Ishikawa (cell line): Measurements from ENCODE around the gene DUSP9.

ENCODE experiments used
- CEBPB ChIP-seq: IDR thresholded peaks from 2 replicates; pipeline ENCODE4 v1.6.1; 2012
- CREB1 ChIP-seq: IDR thresholded peaks from 2 replicates; pipeline ENCODE4 v1.6.1; 2012; ENCODE audit warnings: low read depth
- EGR1 ChIP-seq: IDR thresholded peaks from 2 replicates; pipeline ENCODE4 v1.6.1; 2012
- EP300 ChIP-seq: IDR thresholded peaks from 2 replicates; pipeline ENCODE4 v1.6.1; 2012; ENCODE audit warnings: borderline replicate concordance
- FOXM1 ChIP-seq: IDR thresholded peaks from 2 replicates; pipeline ENCODE4 v1.6.1; 2012; ENCODE audit warnings: low read depth, borderline replicate concordance
- NFIC ChIP-seq: IDR thresholded peaks from 2 replicates; pipeline ENCODE4 v1.6.1; 2012
- RAD21 ChIP-seq: IDR thresholded peaks from 2 replicates; pipeline ENCODE4 v1.6.1; 2012; ENCODE audit warnings: low read depth
- TAF1 ChIP-seq: IDR thresholded peaks from 2 replicates; pipeline ENCODE4 v1.6.1; 2012; ENCODE audit warnings: low read depth, mild to moderate bottlenecking
- TCF12 ChIP-seq: IDR thresholded peaks from 2 replicates; pipeline ENCODE4 v1.6.1; 2012; ENCODE audit warnings: low read depth
- TEAD4 ChIP-seq: IDR thresholded peaks from 2 replicates; pipeline ENCODE4 v1.6.1; 2012
- YY1 ChIP-seq: IDR thresholded peaks from 2 replicates; pipeline ENCODE4 v1.6.1; 2012; ENCODE audit warnings: low read depth
- ZBTB7A ChIP-seq: IDR thresholded peaks from 2 replicates; pipeline ENCODE4 v1.6.1; 2012; ENCODE audit warnings: low read depth
- TF ChIP-seq, protein P1 (sequence below): IDR thresholded peaks from 2 replicates; pipeline ENCODE4 v1.6.1; 2012
- TF ChIP-seq, protein P2 (sequence below): IDR thresholded peaks from 2 replicates; pipeline ENCODE4 v1.6.1; 2012
- TF ChIP-seq, protein P3 (sequence below): IDR thresholded peaks from 2 replicates; pipeline ENCODE4 v1.6.1; 2012; ENCODE audit warnings: low read depth, mild to moderate bottlenecking

DUSP9 gene

DNA sequence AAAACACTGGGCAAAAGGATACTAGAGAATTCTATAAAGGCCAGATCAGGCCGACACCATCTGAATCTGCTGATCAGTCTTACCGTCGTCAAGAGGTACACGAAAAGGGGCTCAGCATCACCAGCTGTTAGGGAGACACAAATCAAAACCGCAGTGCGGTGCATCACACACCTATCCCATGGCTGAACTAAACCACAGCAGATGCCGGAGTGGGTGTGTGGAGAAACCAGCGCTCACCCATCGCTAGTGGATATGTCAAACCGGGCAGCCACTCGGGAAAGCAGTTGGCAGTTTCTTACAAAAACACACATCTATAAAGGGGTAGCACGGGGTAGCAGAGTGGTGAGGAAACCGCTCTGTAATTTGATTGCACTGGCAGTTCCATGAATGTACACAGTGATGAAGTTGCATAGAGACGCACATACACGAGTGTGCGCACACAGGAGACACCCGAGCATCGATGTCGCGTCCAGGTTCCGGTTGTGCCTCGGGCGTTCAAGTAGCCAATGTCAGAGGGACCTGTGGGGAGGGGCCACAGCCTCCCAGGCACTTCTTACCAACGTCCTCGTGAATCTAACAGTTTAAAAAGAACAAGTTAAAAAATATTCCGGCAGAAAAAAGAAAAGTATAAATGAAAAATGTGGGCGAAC lies 24.9 kb upstream of the DUSP9 start:
- TF ChIP-seq ZBTB7A (no peak), CEBPB (no peak), RAD21 (no peak), EGR1 (no peak)

DNA sequence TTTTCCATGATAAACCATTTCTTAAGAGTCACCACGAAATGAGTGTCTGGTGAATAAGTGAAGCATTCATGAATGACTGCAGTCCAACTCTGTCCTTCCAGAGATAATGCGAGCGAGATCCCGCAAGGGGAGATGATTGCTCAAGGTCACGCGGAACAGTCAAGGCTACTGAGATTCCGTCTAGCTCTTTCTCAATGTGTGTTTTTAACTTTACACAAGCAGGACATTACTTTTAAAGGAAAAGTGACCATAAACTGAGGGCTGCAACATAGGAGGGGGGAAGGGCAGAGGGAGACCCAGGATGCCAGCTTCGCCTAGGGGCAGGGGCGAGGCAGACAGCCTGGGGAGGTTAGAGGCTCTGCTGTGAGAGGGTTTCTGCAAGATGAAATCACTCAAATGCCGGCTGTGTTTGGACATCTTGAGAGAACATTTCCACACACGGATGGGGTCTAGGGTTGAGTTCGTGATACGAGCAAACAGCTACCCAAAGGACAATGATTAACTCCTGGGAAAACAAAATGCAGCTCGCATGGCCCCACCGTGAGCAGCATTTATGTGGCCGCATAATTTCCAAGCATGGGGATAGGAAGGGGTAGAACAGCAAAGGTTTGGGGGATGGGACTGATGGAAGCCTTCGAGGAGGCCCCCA lies 24.2 kb upstream of the DUSP9 start:
- TF ChIP-seq TAF1 (no peak), TCF12 (no peak), TEAD4 (no peak), CEBPB (no peak), ZBTB7A (no peak), FOXM1 (no peak), RAD21 (no peak), NFIC (no peak), YY1 (no peak), CREB1 (no peak)
- TF ChIP-seq, protein P1, sequence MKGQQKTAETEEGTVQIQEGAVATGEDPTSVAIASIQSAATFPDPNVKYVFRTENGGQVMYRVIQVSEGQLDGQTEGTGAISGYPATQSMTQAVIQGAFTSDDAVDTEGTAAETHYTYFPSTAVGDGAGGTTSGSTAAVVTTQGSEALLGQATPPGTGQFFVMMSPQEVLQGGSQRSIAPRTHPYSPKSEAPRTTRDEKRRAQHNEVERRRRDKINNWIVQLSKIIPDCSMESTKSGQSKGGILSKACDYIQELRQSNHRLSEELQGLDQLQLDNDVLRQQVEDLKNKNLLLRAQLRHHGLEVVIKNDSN: no peak
- TF ChIP-seq, protein P2, sequence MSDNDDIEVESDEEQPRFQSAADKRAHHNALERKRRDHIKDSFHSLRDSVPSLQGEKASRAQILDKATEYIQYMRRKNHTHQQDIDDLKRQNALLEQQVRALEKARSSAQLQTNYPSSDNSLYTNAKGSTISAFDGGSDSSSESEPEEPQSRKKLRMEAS: no peak

DNA sequence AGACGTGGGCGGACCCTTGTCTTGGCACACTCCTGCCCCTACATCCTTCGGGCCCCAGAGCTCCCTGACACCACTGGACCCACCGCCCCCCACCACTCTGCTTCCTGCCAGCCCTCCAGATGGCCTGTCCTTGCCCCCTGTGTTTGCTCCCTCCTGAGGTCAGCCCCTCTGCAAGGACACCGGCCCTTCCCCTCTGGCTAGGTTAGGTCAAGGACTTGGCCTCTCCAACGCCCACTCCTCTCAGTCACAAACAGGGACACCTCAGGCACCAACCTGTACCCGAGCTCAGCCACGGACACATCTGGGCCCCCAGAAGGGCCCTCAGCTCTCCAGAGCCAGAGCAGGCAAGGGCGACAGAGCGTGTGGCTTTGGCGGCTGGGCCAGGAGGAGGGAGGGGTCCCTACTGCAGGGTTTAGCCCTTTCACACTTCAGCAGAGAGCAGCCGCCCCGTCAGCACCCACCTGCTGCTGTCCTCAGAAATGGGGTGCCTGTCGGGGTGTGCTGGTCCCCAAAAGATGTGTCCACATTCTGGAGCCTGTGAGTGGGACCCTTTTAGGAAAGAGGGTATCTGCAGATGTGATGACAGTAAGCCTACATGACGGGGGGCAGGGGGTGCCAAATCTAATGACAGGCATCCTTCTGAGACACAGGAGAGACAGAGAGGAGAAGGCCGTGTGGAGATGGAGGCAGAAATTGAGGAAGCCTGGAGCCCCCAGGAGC lies 23.5 kb upstream of the DUSP9 start:
- TF ChIP-seq RAD21 (no peak), YY1 (no peak), TAF1 (no peak), FOXM1 (no peak), CREB1 (no peak), TCF12 (no peak), EP300 (no peak), ZBTB7A (no peak), EGR1 (no peak), NFIC (no peak), TEAD4 (no peak), CEBPB (no peak)
- TF ChIP-seq, protein P2: no peak
- TF ChIP-seq, protein P3, sequence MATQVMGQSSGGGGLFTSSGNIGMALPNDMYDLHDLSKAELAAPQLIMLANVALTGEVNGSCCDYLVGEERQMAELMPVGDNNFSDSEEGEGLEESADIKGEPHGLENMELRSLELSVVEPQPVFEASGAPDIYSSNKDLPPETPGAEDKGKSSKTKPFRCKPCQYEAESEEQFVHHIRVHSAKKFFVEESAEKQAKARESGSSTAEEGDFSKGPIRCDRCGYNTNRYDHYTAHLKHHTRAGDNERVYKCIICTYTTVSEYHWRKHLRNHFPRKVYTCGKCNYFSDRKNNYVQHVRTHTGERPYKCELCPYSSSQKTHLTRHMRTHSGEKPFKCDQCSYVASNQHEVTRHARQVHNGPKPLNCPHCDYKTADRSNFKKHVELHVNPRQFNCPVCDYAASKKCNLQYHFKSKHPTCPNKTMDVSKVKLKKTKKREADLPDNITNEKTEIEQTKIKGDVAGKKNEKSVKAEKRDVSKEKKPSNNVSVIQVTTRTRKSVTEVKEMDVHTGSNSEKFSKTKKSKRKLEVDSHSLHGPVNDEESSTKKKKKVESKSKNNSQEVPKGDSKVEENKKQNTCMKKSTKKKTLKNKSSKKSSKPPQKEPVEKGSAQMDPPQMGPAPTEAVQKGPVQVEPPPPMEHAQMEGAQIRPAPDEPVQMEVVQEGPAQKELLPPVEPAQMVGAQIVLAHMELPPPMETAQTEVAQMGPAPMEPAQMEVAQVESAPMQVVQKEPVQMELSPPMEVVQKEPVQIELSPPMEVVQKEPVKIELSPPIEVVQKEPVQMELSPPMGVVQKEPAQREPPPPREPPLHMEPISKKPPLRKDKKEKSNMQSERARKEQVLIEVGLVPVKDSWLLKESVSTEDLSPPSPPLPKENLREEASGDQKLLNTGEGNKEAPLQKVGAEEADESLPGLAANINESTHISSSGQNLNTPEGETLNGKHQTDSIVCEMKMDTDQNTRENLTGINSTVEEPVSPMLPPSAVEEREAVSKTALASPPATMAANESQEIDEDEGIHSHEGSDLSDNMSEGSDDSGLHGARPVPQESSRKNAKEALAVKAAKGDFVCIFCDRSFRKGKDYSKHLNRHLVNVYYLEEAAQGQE: no peak
- TF ChIP-seq, protein P1: no peak

DNA sequence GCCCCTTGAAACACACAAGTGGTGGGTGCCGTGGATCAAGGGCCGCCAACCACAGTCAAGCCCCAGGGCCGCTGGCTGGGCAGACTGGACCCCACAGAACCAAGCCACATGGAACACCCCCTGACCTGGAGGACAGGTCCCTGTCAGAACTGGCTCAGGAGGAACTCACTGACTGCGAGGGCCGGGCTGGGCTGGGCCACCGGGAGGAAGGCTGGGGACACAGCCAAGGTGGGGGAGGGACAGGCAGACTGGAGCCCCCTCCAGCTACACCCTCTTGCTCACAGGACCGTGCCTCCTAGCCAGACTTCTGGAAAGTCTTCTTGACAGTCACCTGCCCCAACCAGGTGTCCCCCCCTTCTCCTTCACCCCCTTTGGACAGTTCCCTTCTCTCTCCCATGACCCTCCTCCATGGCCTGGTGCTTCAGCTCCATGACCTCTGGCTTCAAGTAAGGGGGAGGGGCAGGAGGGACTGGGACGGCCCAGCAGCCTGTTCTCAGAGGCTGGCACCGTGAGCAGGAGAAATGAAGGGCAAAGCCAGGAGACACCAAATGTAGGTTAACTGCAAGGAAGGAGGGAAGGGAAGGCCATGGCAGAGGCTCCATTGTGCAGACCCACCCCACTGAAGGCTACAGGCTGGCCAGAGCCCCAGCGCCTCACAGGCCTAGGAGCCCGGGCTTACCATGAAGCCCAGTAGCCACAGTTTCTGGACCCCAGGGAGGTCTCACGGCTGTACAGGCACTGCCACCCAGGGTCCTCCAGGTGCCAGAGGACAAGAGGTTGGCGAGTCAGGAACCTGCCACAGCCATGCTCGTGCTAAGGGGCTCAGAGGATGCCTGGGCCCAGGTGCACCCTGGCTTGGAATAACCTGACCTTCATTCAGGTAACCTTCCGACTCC lies 22.6 kb upstream of the DUSP9 start:
- TF ChIP-seq CREB1: no peak
- no peak for TF ChIP-seq TAF1
- TF ChIP-seq RAD21: no peak

DNA sequence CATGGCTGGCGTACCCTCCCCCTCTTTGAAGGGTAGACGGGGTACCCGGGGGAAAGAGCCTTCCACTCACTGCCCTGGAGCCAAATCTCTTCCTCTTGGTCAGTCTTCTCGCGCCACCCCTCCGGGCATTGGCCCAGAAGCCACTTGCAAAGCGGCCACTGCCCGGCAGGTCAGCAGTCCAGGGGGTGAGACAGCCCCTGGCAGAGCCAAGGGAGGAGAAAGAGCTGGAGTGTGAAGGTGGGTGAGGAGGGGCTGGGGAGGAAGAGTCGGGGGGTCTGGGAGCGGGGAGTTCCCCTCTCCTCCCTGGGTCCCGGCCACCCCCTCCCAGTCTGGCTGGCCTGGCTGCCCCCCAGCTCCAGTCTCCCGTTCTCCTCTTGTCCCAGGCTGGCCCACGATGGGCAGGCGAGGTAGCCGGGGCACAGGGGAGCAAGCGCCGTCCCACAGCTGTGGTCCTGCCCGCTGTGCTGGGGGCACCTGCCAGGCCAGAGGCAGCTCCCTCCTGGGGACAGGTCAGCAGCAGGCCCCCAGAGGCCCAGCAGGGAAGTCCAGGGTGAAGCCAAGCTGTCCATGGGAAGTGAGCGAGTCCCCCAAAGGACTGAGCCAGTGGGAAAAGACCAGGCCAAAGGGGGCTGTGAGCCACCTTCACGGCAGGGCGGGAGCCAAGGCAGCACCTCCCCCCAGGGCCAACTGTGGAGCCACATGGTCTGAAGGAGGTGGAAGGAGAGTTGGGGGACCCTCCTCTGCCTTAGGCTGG lies 21.6 kb upstream of the DUSP9 start:
- no peak for TF ChIP-seq CREB1
- no peak for TF ChIP-seq TCF12
- TF ChIP-seq YY1: no peak
- TF ChIP-seq RAD21: no peak
- no peak for TF ChIP-seq FOXM1
- TF ChIP-seq ZBTB7A: no peak
- TF ChIP-seq, protein P1: no peak
- no peak for TF ChIP-seq EGR1
- no peak for TF ChIP-seq CEBPB
